Left kidney (tissue), 8 donors: ENCODE measurements around the gene PCDHAC2. TPM values are rescaled to one million over a fixed set of nuclear protein-coding genes. Genes with fewer than 3 reads are reported as not detected.

Source experiments
- DNase-seq: peaks from one replicate; pipeline ENCODE4 v3.0.0-alpha.2; 2013
- long read RNA-seq, 8 donors: transcript quantifications; one replicate each; lab custom pipeline, GENCODE V29; 2026
- polyA plus RNA-seq: library from polyadenylated mRNA; unstranded; fragments of 120-200 nt; gene quantifications from one replicate; pipeline ENCODE4 v1.2.1, GENCODE V29; 2013; ENCODE audit not compliant: insufficient read length

Gene PCDHAC2
- 0.93 TPM for polyA plus RNA-seq
- long read RNA-seq, donor 1: 0 reads
- long read RNA-seq, donor 2, partial matches to known transcripts: 0 of 1 reads
- long read RNA-seq, donor 2, other reads (novel, unspliced or antisense): 0 of 1 reads
- long read RNA-seq, donor 3, full-length matches to known transcripts: 1 of 1 reads
- long read RNA-seq, donor 3, partial matches to known transcripts: 0 of 1 reads
- long read RNA-seq, donor 3, other reads (novel, unspliced or antisense): 0 of 1 reads
- long read RNA-seq, donor 4: 0 reads
- long read RNA-seq, donor 5, full-length matches to known transcripts: 1 of 1 reads
- long read RNA-seq, donor 5, partial matches to known transcripts: 0 of 1 reads
- long read RNA-seq, donor 5, other reads (novel, unspliced or antisense): 0 of 1 reads
- long read RNA-seq, donor 6: 0 reads
- long read RNA-seq, donor 7, full-length matches to known transcripts: 1 of 1 reads
- long read RNA-seq, donor 7, partial matches to known transcripts: 0 of 1 reads
- long read RNA-seq, donor 7, other reads (novel, unspliced or antisense): 0 of 1 reads
- long read RNA-seq, donor 8: 0 reads

- DNase-seq: peak; percentile 46
These were observed at the start of gene PCDHAC2 for GRCh38 chr5:140966293-140967225. Gene PCDHAC2, plus strand, starts transcription at chr5:140966476. Its CDS starts 291 bp downstream, at chr5:140966767.

GRCh38 chr5:140923601-140924000, 42.7 kb upstream of the PCDHAC2 start:
- no peak for DNase-seq

- no peak for DNase-seq
These were observed 40.4 kb upstream of the PCDHAC2 start, which contains the start of gene PCDHAC1 for GRCh38 chr5:140925806-140926442. Gene PCDHAC1, plus strand, starts transcription at chr5:140926299. Its CDS starts 594 bp downstream, at chr5:140926893.

GRCh38 chr5:140926443-140927227, 39.6 kb upstream of the PCDHAC2 start:
- DNase-seq: peak; percentile 64

- no peak for DNase-seq
These were observed 39.1 kb upstream of the PCDHAC2 start for GRCh38 chr5:140927228-140927573.

GRCh38 chr5:140934964-140935606, 31.2 kb upstream of the PCDHAC2 start:
- no peak for DNase-seq

- no peak for DNase-seq
These were observed 19.7 kb upstream of the PCDHAC2 start for GRCh38 chr5:140946578-140946977.

- no peak for DNase-seq
These were observed 14.6 kb upstream of the PCDHAC2 start for GRCh38 chr5:140951636-140952035.

GRCh38 chr5:140953234-140953633, 13.0 kb upstream of the PCDHAC2 start:
- no peak for DNase-seq

- no peak for DNase-seq
These were observed 4.1 kb upstream of the PCDHAC2 start for GRCh38 chr5:140962190-140962589.

- DNase-seq: no peak
These were observed 1.9 kb upstream of the PCDHAC2 start for GRCh38 chr5:140964356-140964755.

- peak; percentile 10 for DNase-seq
These were observed 377 bp upstream of the PCDHAC2 start for GRCh38 chr5:140965905-140966292.

- DNase-seq: no peak
These were observed 1.1 kb downstream of the PCDHAC2 start for GRCh38 chr5:140967226-140967893.

GRCh38 chr5:140969880-140970279, 3.6 kb downstream of the PCDHAC2 start:
- no peak for DNase-seq

GRCh38 chr5:140973550-140973949, 7.3 kb downstream of the PCDHAC2 start:
- DNase-seq: no peak

GRCh38 chr5:140977003-140977402, 10.7 kb downstream of the PCDHAC2 start:
- DNase-seq: no peak

- no peak for DNase-seq
These were observed 12.0 kb downstream of the PCDHAC2 start for GRCh38 chr5:140978260-140978659.

GRCh38 chr5:140978983-140979382, 12.7 kb downstream of the PCDHAC2 start:
- no peak for DNase-seq

GRCh38 chr5:140982083-140982716, 15.9 kb downstream of the PCDHAC2 start:
- no peak for DNase-seq

- DNase-seq: no peak
These were observed 19.8 kb downstream of the PCDHAC2 start for GRCh38 chr5:140986117-140986521.
